ENCODE results near the gene KIRREL2.
"Not testable (repeated sequence)": the region's sequence is repeated elsewhere in the genome, so short reads cannot be mapped to it uniquely, and the experiment has no call there.

The KIRREL2 gene

DNA sequence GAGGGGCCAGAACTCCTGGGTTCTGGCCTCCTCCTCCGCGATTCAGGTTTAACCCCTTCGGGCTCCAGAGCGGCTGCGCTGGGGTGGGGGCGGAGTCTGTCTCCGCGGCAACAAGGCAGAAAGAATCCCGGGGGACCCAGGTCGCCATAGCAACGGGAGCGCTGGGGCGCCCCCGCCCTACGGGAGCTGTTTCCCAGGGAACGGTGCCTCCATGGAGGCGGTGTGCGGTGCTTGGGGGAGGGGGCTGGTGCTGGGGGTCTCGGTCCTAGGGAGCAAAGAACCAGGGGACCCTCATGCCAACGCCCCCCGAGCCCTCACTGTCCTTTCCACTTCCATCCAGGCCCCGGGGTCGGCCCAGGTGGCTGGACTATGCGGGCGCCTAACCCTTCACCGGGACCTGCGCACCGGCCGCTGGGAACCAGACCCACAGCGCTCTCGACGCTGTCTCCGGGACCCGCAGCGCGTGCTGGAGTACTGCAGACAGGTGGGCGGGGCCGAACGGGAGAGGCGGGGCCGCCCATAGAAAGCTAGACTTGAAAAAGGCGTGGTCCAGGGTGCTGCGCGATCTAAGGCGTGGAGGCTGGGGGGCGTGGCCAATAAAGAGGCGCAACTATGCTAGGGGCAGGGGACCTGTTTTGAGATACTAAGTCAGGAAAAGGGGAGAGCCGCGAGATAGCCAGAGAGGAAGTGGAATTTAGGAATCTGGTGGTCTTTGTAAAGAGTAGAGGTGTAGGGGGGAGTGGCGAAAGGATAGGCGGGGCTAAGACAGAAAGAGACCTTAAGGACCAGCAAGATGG is 12.8 kb downstream of the KIRREL2 start:
- DNase-seq (ENCODE audit: low spot score) = peak; percentile 91

DNA sequence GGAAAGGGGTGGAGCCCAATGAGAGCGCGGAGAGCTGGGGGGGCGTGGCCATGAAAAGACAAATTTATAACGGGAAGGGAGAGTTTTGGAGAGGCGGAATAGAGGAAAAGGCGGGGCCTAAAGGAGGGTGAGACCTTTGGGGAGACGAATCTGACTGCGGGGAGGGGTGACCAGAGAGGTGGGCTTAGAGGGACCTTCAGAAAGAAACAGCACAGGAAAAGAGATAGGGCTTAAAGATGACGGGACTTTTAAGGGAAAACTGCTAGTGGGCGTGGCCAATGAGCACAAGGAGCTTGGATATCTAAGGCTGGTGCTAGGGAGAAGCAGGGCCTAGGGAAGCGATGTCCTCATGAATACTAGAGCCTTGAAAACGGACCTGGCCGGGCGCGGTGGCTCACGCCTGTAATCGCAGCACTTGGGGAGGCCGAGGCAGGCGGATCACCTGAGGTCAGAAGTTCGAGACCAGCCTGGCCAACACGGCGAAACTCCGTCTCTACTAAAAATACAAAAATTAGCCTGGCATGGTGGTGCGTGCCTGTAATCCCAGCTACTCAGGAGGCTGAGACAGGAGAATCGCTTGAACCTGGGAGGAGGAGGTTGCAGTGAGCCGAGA is 13.5 kb downstream of the KIRREL2 start:
- DNase-seq (ENCODE audit: low spot score) = not testable (repeated sequence)

DNA sequence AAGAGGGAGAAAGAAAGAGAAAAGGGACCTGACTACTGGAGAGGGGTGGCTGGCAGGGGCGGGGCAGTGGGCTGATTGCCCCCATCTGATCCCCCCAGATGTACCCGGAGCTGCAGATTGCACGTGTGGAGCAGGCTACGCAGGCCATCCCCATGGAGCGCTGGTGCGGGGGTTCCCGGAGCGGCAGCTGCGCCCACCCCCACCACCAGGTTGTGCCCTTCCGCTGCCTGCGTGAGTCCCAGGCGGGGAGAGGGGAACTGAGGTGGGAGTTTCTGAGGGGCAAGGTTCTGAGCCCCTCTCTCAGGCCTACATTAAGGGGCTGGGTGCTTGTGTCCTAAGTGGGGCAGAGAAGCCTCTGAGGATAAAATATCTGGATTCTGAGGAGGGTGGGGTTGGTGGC is 14.1 kb downstream of the KIRREL2 start:
- no peak for DNase-seq (ENCODE audit: low spot score)

DNA sequence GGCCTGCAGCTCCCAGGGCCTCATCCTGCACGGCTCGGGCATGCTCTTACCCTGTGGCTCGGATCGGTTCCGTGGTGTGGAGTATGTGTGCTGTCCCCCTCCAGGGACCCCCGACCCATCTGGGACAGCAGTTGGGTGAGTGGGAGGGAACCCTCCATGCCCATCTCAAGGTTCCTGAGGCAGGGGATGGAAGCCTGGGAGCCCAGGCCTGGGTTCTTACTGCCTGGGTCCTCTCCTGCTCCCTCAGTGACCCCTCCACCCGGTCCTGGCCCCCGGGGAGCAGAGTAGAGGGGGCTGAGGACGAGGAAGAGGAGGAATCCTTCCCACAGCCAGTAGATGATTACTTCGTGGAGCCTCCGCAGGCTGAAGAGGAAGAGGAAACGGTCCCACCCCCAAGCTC is 14.9 kb downstream of the KIRREL2 start:
- no peak for DNase-seq (ENCODE audit: low spot score)

DNA sequence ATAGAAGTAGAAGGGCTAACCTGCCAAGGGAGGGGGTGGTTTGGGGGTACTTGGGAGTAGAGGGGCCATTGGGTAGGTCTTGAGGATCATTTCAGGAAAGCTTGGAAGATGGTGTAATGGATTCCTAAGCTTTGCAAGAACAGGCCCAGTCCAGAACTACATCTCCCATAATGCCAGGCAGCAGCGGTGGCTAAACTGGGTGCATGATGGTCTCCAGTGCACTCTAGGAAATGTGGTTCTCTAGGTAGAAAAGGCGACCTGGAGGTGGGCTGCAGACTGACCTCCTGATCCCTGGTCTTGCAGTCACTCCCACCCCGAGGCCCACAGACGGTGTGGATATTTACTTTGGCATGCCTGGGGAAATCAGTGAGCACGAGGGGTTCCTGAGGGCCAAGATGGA is 15.5 kb downstream of the KIRREL2 start:
- no peak for DNase-seq (ENCODE audit: low spot score)

DNA sequence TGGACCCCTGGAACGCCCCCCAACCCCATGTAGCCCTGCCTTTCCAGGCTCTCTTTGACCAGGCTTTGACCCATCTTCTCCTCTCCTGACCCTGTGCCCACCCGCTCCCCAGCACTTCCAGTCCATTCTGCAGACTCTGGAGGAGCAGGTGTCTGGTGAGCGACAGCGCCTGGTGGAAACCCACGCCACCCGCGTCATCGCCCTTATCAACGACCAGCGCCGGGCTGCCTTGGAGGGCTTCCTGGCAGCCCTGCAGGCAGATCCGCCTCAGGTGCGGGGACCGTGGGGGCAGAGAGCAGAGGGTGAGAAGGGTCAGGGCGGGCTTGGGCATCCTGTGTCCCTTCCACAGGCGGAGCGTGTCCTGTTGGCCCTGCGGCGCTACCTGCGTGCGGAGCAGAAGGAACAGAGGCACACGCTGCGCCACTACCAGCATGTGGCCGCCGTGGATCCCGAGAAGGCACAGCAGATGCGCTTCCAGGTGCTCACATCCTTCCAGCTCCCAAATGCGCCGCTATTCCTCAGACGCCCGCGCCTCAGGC is 17.8 kb downstream of the KIRREL2 start:
- no peak for DNase-seq (ENCODE audit: low spot score)

DNA sequence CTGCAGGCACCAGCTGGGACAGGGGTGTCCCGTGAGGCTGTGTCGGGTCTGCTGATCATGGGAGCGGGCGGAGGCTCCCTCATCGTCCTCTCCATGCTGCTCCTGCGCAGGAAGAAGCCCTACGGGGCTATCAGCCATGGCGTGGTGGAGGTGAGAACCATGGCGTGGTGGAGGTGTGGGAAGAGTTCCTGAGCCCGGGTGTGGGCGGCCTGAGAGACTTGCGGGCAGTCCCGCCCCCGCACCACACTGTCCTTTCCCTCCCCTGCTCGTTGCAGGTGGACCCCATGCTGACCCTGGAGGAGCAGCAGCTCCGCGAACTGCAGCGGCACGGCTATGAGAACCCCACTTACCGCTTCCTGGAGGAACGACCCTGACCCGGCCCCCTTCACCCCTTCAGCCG is 22.4 kb downstream of the KIRREL2 start:
- no peak for DNase-seq (ENCODE audit: low spot score)

DNA sequence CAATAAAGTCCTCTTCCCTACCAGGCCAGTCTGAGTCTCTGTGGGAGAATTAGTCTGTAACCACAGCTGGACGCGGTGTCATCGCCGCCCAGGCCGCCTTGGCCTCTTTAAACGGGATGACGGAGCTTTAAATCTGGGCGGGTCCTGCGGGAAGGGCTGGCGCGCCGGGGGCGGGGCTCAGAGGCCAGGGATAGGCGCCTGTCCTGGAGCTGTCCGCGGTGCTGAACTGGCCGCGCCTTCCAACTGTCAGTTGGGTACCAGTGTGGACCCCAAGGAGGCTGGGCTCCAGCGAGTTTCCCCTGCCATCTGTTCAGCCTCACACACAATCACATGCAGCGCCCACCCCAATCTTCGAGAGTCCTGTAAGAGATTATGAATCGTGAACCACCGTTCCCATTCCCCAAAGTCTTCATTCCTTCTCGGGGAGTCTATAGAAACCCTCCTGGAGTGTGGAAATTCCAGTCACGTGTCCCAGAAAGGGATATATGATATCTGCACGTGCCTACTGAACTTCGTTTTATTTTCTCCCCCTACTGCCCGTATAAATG is 23.1 kb downstream of the KIRREL2 start:
- DNase-seq (ENCODE audit: low spot score) = peak; percentile 46

DNA sequence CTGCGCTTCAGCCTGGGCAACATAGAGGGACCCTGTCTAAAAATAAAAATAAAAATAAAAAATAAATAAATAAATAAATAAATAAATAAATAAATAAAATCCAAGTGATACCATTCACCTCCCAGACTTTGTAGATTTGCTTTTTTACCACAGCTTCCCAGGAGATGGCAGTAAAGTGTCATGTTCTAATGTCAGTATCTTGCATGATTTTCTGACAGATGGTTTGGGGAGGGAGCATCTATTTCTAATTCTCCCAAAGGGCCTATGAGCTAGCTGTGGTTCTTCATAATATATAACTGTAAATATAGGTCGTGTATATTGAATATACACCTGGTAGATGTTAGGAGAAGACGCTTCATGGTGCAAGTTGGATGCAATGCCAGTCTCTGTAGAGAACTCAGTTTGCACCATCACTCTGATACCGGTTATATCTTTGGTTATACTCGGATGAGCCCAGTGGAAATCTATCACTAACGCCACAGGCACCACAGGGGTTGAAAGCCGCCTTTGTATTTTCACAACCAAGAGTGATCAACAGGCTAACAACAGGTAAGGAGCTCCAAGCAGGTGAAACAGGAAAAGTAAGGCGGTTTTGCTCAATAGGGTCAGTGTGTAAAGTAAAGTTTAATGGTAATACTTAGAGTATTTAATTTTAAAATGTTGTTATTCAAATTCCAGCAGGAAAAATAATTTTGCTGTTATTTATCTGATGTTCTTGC is 25.6 kb downstream of the KIRREL2 start:
- DNase-seq (ENCODE audit: low spot score) = peak; percentile 90

DNA sequence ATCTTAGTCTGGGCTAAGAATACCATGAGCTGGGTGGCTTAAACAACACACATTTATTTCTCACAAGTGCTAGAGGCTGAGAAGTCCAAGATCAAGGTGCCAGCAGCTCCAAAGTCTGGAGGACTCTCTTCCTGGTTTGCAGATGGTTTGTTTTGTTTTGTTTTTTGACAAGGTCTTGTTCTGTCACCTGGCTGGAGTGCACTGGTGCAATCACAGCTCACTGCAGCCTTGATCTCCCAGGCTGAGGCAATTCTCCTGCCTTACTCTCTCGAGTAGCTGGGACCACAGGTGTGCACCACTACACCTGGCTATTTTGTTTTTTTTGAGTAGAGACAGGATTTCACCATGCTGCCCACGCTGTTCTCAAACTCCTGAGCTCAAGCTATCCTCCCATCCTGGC is 27.2 kb downstream of the KIRREL2 start:
- DNase-seq (ENCODE audit: low spot score) = peak; percentile 38

DNA sequence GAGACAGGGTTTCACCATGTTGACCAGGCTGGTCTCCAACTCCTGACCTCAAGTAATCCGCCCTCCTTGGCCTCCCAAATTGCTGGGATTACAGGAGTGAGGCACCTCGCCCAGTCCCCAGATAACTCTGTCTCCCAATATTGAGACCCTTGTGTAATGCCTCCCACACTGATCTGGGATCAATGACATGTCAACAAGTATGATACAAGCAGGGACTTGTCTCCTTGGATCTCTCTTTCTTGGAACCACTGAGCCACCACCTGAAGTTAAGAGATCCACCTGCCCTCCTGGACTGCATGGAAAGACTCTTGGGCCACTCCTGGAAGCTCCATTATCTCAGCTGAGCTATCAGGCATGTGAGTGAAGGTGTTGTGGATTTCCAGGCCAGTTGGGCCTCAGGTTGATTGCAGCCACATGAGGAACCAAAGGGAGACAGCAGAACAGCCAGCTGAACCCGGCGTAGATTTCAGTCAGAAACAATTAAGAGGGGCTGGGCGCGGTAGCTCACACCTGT is 28.6 kb downstream of the KIRREL2 start:
- DNase-seq (ENCODE audit: low spot score) = no peak

DNA sequence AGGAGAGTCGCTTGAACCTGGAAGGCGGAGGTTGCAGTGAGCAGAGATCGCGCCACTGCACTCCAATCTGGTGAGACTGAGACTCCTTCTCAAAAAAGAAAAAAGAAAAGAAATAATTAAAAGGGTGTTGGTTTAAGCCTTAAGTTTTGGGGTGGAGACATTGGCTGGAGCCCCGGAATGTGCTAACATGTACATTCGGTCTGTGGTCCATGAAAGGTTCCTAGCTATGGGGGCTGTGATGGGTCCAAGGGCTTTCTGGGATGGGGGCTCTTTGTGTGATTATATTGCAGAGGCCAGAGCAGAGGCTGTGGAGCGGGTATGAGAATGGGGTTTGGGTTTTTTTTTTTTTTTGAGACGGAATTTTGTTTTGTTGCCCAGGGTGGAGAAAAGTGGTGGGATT is 29.2 kb downstream of the KIRREL2 start:
- no peak for DNase-seq (ENCODE audit: low spot score)

DNA sequence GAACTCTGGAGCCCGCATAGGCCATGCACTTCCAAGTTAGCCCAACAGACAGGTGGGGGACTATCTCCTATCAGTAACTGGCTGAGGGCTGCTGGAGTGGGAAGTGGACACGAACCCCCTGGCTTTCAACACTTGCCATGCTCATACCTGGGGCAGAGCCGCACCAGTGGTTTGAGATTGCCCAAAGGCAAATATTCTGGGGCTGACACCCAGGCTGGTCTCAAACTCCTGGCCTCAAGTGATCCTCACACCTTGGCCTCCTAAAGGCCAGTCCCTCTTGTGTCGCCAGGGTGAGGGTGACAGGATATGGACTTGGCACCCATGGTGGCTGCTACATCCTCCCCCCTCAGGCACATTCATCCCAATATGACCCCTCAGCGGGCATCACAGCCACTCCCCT is 30.5 kb downstream of the KIRREL2 start:
- DNase-seq (ENCODE audit: low spot score) = no peak

DNA sequence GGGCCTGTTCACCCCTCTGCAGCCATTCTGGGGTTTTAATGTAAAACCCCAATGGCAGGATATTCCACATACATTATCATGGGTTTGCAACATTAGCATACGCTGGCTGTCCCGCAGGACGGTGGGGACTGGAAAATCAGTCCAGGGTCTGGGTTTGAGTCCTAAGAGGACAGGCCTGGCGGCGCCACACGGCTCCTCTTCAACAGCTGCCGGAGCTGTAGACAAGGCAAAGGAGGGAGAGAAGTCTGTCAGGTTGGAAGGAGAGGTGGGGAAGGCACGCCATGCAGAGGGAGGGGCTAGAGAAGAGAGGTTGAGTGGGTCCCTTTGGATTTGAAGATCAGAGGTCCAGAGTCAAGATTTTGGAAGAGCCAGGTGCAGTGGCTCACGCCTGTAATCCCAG is 31.7 kb downstream of the KIRREL2 start:
- DNase-seq (ENCODE audit: low spot score) = no peak

DNA sequence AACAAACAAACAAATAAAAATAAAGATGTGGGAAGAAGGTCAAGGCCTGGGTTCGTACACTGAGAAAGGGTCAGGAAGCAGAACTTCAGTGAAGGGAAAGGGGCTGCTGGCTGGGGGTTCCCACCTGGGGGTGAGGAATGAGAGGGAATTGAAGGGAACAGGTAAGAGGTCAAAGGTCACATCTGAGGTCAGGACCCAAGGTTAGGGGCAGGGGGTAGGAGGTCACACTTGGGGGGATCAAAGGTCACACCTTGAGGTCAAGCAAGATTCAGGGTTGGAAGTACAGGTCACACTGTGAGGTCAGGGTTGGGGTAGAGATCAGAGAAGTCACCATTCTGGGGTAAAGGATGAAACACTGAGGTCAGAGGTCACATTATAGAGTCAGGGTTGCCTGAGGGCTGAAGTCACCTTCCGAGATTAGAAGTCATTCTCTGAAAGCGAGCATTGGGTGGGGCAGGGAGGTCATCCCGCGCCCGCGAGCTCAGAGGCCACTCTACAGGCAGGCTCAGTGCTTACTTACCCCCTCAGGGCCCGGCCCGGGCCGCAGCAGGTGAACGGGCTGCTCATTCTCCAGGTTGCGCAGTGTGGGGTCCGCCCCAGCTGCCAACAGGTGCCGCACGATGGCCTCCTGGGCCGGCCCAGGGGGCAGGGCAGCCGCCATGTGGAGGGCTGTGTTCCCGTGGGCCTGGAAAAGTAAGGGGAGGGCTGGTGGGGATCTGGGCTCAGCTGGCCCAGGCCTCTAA is 32.8 kb downstream of the KIRREL2 start:
- DNase-seq (ENCODE audit: low spot score) = no peak

DNA sequence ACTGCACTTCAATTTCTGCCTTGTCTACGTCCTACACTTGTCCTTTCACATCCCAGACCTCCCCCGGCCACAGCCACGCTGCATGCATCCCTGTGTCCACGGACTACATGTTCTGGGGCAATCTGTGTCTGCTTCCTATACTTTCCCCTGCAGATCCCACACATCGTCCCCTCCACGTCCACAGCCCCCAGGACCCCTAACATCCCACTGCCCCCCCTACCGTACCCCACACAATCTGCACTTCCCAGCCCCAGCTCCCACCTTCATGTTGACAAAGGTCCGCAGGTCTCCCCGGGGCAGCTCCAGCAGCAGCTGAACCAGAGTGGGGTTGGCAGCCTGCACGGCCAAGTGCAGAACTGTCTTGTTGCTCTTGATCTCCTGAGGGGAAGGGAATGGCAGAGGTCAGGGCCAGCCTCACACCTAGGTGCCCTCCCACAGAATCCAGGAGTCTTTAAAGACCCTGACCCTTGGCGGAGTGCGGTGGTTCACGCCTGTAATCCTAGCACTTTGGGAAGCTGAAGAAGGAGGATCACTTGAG is 33.5 kb downstream of the KIRREL2 start:
- no peak for DNase-seq (ENCODE audit: low spot score)

DNA sequence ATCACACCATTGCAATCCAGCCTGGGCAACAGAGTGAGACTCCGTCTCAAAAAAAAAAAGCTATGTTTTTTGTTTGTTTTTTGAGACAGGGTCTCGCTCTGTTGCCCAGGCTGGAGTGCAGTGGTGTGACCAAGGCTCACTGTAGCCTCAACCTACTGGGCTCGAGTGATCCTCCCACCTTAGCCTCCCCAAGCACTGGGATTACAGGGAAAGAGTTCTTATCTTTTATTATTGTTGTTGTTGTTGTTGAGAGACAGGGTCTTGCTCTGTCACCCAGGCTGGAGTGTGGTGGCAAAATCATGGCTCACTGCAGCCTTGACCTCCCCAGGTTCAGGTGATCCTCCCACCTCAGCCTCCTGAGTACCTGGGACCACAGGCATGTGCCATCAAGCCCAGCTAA is 35.1 kb downstream of the KIRREL2 start:
- DNase-seq (ENCODE audit: low spot score) = not testable (repeated sequence)

DNA sequence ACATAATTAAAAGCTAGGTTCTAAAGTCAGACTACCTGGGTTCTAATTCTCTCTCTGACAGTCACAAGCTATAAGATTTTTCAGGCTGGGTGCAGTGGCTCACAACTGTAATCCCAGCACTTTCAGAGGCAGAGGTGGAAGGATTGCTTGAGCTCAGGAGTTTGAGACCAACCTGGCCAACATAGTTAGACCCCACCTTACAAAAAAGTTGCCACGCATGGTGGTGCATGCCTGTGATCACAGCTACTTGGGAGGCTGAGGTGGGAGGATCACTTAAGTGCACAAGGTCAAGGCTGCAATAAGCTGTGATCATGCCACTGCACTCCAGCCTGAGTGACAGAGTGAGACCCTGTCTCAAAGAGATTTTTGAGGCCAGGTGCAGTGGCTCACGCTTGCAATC is 37.6 kb downstream of the KIRREL2 start:
- DNase-seq (ENCODE audit: low spot score) = no peak

DNA sequence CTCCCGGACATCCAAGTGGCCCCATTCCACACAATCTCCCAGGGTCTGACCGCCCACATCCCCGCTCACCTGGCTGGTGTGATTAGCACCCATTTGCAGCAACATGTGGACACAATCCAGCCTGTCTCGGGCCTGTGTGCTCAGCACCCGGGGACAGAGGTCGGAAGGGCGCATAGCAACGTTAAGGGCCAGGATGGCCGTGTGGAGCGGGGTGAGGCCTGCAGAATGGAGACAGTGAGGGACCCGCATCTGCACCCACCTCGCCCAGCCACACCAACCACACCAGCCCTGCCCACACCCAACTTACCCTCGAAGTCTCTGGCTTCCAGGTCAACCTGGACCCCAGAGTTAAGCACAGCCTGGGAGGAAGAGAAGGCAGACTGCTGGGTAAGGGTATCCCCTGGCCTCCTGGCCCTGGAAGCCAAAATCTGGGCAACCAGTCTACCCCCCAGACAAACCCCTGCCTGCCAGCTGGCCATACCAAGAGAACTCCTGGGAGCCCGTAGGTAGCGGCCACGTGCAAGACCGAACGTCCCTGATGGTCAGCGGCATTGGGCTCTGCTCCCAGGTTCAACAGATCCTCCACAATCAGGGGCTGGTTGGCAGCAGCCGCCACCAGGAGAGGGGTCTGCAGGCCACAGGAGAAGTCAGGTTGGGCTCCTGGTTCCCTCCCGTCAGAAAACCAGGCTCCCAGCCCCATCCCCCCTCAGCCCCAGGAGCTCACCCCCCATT is 39.4 kb downstream of the KIRREL2 start:
- no peak for DNase-seq (ENCODE audit: low spot score)

DNA sequence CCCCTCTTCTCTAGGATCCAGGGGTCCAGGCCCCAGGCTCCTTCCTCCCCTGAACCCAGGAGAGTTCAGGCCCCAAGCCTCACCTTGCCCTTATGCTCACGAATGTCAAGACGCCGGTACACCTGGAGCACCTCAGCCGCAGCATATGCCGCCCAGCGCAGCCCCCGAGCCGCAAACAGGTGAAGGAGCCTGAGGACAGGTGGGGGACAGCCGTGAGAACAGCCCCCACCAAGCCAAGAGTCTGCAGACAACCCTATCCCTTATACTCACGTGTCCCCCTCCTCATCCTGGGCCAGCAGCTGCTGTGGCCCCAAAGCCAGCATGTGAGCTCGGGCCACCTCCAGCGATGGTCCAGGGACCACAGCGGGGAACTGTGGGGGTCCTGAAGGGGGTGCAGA is 39.9 kb downstream of the KIRREL2 start:
- DNase-seq (ENCODE audit: low spot score) = no peak
